A673 (cell line): ENCODE data around the gene MAP3K5.

Experiments used
- CTCF ChIP-seq: fragments of 300-800, 200-600 bp; sonication (generic); conservative IDR thresholded peaks from 2 replicates; pipeline ENCODE4 v1.5.1; 2017; ENCODE audit warnings: low read depth, mild to moderate bottlenecking, antibody characterized with exemption, low read length, moderate library complexity, mixed read lengths
- EZH2 ChIP-seq: fragments of 200-600 bp; sonication (generic); IDR thresholded peaks from 2 replicates; pipeline ENCODE4 v1.6.1; 2017; ENCODE audit warnings: borderline replicate concordance, low read depth, mild to moderate bottlenecking, mixed read lengths, antibody characterized with exemption, low read length; ENCODE audit not compliant: poor library complexity, severe bottlenecking

GRCh38 chr6:136604328-136604825 lies 187.9 kb downstream of the MAP3K5 start:
- no peak for TF ChIP-seq EZH2
- TF ChIP-seq CTCF, result no peak
